Right atrium auricular region (tissue), 2 donors: ENCODE measurements around the gene TMEM82. TPM values are rescaled to one million over a fixed set of nuclear protein-coding genes. Genes with fewer than 3 reads are reported as not detected.

Experiments
- DNase-seq: peaks from one replicate; pipeline ENCODE4 v3.0.0-alpha.2; 2019; ENCODE audit warnings: low spot score
- H3K27ac ChIP-seq, 2 donors: fragments of 200-600 bp; sonication (generic); 1 replicate in 1 of 2; 2 replicates in 1 of 2; pipeline ENCODE4 v1.5.1; 2016 to 2019
- H3K27me3 ChIP-seq, 2 donors: fragments of 200-600 bp; sonication (generic); one replicate each; pipeline versions ENCODE4 v1.5.1 to v1.6.0; 2017 to 2019
- H3K36me3 ChIP-seq: fragments of 200-600 bp; sonication (generic); one replicate; pipeline ENCODE4 v1.5.1; 2016
- H3K4me1 ChIP-seq, 2 donors: fragments of 200-600 bp; sonication (generic); one replicate each; pipeline versions ENCODE4 v1.5.1 to v1.6.0; 2017 to 2019
- H3K4me3 ChIP-seq, 2 donors: fragments of 200-600 bp; sonication (generic); 1 replicate in 1 of 2; 2 replicates in 1 of 2; pipeline ENCODE4 v1.5.1; 2017 to 2019; ENCODE audit warnings: mild to moderate bottlenecking in 1 of 2, moderate library complexity in 1 of 2
- H3K9me3 ChIP-seq, 2 donors: fragments of 200-600 bp; sonication (generic); one replicate each; pipeline ENCODE4 v1.5.1; 2019
- CTCF ChIP-seq, 2 donors: fragments of 200-600 bp; sonication (generic); IDR thresholded peaks; one replicate each; pipeline ENCODE4 v1.5.1; 2019; ENCODE audit warnings: antibody characterized with exemption in 2 of 2
- total RNA-seq, 2 donors: library from RNA; depleted of rRNA; stranded (reverse); fragments of >200 nt; gene quantifications; one replicate each; pipeline ENCODE4 v1.1.0, GENCODE V29; 2016

The TMEM82 gene
- total RNA-seq, 2 donors from 2014 or later: not detected

GRCh38 chr1:15737324-15738319 lies 4.7 kb upstream of the TMEM82 start:
- no peak for DNase-seq
- H3K27ac ChIP-seq: peak overlapping the region; percentile 79 to 94
- H3K4me3 ChIP-seq: no peak overlapping the region
- H3K9me3 ChIP-seq: no peaks in the 10 kb centered on the region
- TF ChIP-seq CTCF (IDR thresholded peaks at IDR 0.05): no peak
- H3K27me3 ChIP-seq: no peaks in the 10 kb centered on the region
- peaks cover 0 to 42% of the 10 kb centered on the region in 2 donors for H3K4me1 ChIP-seq
- H3K36me3 ChIP-seq: peaks cover 25% of the 10 kb centered on the region

DNA sequence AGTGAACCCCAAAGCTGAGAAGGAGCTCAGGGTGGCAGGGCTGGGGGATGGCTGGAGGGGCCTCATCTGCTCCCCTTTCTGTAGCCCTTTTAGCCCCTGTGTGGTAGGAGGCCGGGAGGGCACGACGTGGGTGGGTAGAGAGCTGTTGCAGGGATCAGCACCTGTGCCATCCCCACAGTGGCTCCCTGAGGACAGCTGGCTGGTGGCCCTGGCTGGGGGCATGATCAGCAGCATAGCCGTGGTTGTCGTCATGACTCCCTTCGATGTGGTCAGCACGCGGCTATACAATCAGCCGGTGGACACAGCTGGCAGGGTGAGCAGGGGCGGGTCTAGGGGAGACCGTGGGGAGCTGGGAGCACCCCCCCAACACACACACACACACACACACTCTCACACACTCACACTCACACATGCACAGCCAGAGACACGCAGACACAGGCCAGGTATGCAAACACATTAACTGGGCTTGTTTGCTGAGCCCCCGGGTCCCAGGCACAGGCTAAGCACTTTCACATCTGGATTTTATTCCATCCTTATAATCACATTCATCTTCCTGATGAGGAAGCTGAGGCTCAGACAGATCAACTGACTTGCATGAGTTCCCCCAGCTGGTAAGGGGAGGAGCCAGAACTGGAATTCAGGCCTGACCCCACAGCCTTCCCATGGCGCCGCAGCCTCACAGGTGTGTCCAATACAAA lies 3.7 kb upstream of the TMEM82 start:
- DNase-seq: no peak
- Histone ChIP-seq H3K27ac (no peak overlapping the region), H3K36me3 (peaks cover 16% of the 10 kb centered on the region), H3K9me3 (no peaks in the 10 kb centered on the region), H3K27me3 (no peaks in the 10 kb centered on the region), H3K4me1 (peaks cover 0 to 42% of the 10 kb centered on the region in 2 donors), H3K4me3 (no peak overlapping the region)
- TF ChIP-seq CTCF (IDR thresholded peaks at IDR 0.05): no peak

GRCh38 chr1:15739259-15739658 lies 3.0 kb upstream of the TMEM82 start:
- Histone ChIP-seq H3K9me3 (no peaks in the 10 kb centered on the region), H3K27me3 (no peaks in the 10 kb centered on the region), H3K4me1 (peaks cover 0 to 42% of the 10 kb centered on the region in 2 donors), H3K36me3 (peaks cover 9% of the 10 kb centered on the region), H3K4me3 (no peak overlapping the region), H3K27ac (no peak overlapping the region)
- DNase-seq: no peak
- TF ChIP-seq CTCF (IDR thresholded peaks at IDR 0.05): no peak

GRCh38 chr1:15739745-15740144 lies 2.6 kb upstream of the TMEM82 start:
- no peak for DNase-seq
- Histone ChIP-seq H3K27me3 (no peaks in the 10 kb centered on the region), H3K4me1 (peaks cover 0 to 40% of the 10 kb centered on the region in 2 donors), H3K27ac (no peak overlapping the region), H3K4me3 (no peak overlapping the region), H3K36me3 (peaks cover 4% of the 10 kb centered on the region), H3K9me3 (no peaks in the 10 kb centered on the region)
- no peak for TF ChIP-seq CTCF (IDR thresholded peaks at IDR 0.05)

DNA sequence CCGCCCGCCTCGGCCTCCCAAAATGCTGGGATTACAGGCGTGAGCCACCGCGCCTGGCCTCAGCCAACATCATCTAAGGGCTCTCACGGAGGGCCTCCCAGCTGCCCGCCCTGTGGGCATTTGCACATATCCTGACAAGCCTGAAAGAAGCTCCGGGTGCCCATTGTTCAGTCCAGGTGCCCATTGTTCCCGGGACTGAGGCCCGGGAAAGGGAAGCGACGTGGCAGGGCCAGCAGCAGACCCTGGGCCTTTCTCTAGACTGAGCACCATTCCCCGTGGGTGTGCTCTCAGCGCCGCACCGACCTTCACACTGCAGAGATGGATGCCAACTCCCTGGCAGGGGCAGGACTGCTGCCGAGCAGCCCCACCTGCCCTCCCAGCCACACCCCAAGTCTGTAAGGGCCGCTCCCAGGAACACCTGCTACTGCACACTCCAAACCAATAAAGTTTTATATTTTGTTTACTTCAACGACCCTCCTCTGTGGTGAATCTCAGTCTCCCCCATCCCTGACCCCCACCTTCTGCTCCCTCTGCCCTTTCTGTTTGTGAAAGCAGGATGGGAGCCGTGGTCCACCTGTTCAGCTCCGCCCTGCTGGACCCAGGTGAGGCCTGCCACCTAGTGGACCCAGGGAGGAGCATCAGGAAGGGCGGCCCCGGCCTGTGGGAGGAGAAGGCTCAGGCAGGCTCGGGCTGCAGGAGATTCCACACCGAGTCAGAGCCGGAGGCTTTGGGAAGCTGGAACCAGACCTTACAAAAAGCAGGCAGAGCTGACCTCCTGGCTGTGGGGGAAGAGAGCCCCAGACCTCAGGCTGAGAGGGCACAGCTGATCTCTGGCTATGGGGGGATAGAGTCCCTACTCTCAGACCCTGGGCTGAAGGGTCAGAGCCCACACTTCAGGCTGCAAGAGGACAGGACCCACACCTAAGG lies 1.1 kb upstream of the TMEM82 start:
- DNase-seq: peak; percentile 65
- peak; percentile 74 to 84 for TF ChIP-seq CTCF (IDR thresholded peaks at IDR 0.05)

More for the DNA sequence above, 1.1 kb upstream of the TMEM82 start:
- Histone ChIP-seq H3K9me3 (no peaks in the 10 kb centered on the region), H3K4me3 (no peak overlapping the region), H3K27me3 (no peaks in the 10 kb centered on the region), H3K4me1 (peaks cover 0 to 26% of the 10 kb centered on the region in 2 donors), H3K36me3 (no peaks in the 10 kb centered on the region), H3K27ac (no peak overlapping the region)
